Ishikawa (cell line): ENCODE measurements around the gene EEIG1.

Experiments used
- CEBPB ChIP-seq: IDR thresholded peaks from 2 replicates; pipeline ENCODE4 v1.6.1; 2012
- CREB1 ChIP-seq: IDR thresholded peaks from 2 replicates; pipeline ENCODE4 v1.6.1; 2012; ENCODE audit warnings: low read depth
- EGR1 ChIP-seq: IDR thresholded peaks from 2 replicates; pipeline ENCODE4 v1.6.1; 2012
- EP300 ChIP-seq: IDR thresholded peaks from 2 replicates; pipeline ENCODE4 v1.6.1; 2012; ENCODE audit warnings: borderline replicate concordance
- FOXM1 ChIP-seq: IDR thresholded peaks from 2 replicates; pipeline ENCODE4 v1.6.1; 2012; ENCODE audit warnings: low read depth, borderline replicate concordance
- NFIC ChIP-seq: IDR thresholded peaks from 2 replicates; pipeline ENCODE4 v1.6.1; 2012
- RAD21 ChIP-seq: IDR thresholded peaks from 2 replicates; pipeline ENCODE4 v1.6.1; 2012; ENCODE audit warnings: low read depth
- REST ChIP-seq: IDR thresholded peaks from 2 replicates; pipeline ENCODE4 v1.6.1; 2012; ENCODE audit warnings: low read depth, mild to moderate bottlenecking
- TAF1 ChIP-seq: IDR thresholded peaks from 2 replicates; pipeline ENCODE4 v1.6.1; 2012; ENCODE audit warnings: low read depth, mild to moderate bottlenecking
- TCF12 ChIP-seq: IDR thresholded peaks from 2 replicates; pipeline ENCODE4 v1.6.1; 2012; ENCODE audit warnings: low read depth
- TEAD4 ChIP-seq: IDR thresholded peaks from 2 replicates; pipeline ENCODE4 v1.6.1; 2012
- YY1 ChIP-seq: IDR thresholded peaks from 2 replicates; pipeline ENCODE4 v1.6.1; 2012; ENCODE audit warnings: low read depth
- ZBTB7A ChIP-seq: IDR thresholded peaks from 2 replicates; pipeline ENCODE4 v1.6.1; 2012; ENCODE audit warnings: low read depth
- TF ChIP-seq, protein P1 (sequence below): IDR thresholded peaks from 2 replicates; pipeline ENCODE4 v1.6.1; 2012
- TF ChIP-seq, protein P2 (sequence below): IDR thresholded peaks from 2 replicates; pipeline ENCODE4 v1.6.1; 2012

EEIG1 gene

DNA sequence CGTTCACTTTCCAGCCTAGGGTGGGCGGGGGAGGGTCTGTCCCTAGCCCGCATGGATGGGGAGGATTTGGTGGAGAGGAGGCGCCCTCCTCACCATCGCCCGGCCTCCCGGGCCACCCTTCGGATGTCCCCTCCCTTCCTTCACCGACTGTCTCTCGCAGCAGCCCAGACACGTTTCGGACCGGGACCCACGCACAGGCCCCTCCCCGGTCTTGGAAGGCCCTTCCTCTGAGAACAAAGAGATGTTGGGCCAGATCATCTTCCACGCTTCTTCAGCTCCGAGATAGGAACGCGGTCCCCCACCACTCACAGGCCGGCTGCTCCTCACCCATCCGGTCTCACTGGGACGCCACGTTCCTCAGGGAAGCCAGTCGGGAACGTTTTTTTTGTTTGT is 42.5 kb downstream of the EEIG1 start:
- TF ChIP-seq YY1 (no peak), REST (no peak), TEAD4 (no peak), EP300 (no peak), FOXM1 (no peak)
- TF ChIP-seq, protein P1, sequence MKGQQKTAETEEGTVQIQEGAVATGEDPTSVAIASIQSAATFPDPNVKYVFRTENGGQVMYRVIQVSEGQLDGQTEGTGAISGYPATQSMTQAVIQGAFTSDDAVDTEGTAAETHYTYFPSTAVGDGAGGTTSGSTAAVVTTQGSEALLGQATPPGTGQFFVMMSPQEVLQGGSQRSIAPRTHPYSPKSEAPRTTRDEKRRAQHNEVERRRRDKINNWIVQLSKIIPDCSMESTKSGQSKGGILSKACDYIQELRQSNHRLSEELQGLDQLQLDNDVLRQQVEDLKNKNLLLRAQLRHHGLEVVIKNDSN, result no peak

DNA sequence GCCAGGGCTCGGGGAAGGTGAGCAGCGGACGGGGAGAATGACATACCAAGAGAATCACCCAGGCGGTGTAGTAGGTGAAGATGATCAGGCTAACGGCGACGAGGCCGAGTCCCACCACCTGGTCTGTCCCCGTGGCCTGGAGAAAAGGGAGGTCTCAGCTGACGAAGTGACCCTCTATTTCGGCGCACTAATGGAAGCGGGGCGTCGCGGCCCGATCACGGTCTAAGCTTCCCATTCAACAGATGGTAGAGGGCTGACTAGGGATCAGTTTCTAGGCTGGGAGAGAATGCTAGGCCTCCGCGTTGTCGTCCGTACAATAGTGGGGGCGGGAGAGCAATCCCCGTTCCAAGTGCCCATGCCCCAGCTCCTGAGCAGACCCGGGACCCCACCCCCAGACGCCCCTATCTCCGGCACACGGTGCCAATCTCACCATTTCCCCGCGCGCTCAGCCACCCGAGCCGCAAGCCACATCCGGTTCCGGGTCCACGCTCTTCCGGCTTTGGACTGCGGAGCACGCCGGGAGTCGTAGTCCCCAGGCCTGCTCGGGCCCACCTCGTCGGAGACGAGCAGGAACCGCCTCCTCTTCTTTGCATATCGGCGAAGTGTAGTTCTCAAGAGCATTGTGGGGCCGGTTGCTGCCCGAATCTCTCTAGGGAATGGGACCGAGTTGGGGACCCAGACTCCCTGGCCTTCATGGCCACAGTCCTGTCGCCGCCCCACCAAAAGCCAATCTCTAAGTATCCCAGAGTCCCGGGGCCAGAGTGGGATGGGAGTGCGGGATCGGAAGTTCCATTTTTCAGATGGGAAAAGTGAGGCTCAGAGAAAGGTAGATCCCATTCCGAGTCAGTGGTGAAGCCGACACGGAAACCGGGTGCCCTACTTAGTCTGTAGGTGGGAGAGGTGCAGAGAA is 43.1 kb downstream of the EEIG1 start, which contains the start of gene DPM2:
Gene DPM2 (minus strand): TSS at position 467 of the 910 bp plus-strand sequence. CDS start 34 bp downstream, at position 433.
- TF ChIP-seq TAF1 (peak; percentile 70; the same call in 1 of the 2 replicates), ZBTB7A (peak; percentile 59; the same call in 1 of the 2 replicates), TCF12 (0 out of 2 replicates have a peak, but pooled peaks have one; percentile 18), CEBPB (no peak), TEAD4 (0 out of 2 replicates have a peak, but pooled peaks have one; percentile 18), CREB1 (peak; percentile 60; the same call in 1 of the 2 replicates), YY1 (0 out of 2 replicates have a peak, but pooled peaks have one; percentile 15)
- TF ChIP-seq, protein P2, sequence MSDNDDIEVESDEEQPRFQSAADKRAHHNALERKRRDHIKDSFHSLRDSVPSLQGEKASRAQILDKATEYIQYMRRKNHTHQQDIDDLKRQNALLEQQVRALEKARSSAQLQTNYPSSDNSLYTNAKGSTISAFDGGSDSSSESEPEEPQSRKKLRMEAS, result peak; percentile 82
- TF ChIP-seq, protein P1, result no peak

DNA sequence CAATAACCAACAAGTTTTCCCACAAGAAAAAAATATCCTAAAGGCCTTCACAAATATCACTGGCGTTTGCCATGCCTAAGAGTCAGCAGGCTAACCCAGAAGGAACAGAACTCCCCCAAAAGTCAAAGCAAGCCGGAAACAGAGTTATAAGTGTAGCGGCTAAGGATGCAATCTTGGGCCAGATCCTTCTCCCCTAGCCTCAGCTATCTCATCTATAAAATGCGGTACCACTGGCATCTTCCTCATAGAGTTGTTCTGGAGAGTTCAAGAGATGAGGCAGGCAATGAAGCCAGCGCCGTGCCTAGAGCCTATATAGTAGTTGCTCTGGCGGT is 43.8 kb downstream of the EEIG1 start:
- TF ChIP-seq YY1, result no peak
- no peak for TF ChIP-seq NFIC
- TF ChIP-seq, protein P2, result no peak
- no peak for TF ChIP-seq REST
- no peak for TF ChIP-seq RAD21

DNA sequence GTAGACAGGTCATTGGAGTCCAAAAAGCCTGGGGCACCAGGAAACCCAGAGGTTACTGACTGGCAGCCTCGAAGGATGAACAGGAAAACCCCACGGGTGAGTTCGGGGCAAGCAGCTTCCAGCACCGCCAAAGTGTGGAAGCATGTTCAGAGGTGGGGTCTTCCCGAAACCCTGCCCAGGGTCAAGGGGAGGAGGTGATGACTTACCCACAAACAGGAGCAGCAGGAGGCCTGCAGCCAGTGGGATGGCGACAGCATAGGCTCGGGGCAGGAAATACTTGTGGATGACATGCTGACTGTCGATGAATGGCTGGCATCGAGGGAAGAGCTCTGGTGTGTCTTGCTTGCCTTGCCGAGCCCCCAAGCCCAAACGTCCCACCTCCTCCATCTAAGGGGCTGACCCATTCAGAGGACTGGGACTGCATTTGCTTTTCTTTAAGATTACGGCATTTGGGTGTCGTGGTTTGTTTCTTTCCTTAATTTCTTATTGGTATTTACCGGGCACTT is 44.4 kb downstream of the EEIG1 start:
- no peak for TF ChIP-seq RAD21
- no peak for TF ChIP-seq TAF1
- TF ChIP-seq TEAD4, result no peak
- TF ChIP-seq EP300, result no peak
- no peak for TF ChIP-seq CREB1
- no peak for TF ChIP-seq EGR1
- no peak for TF ChIP-seq TCF12
- TF ChIP-seq FOXM1, result no peak
- TF ChIP-seq YY1, result no peak

GRCh38 chr9:127935765-127936221 is 45.0 kb downstream of the EEIG1 start:
- TF ChIP-seq EGR1, result no peak
- no peak for TF ChIP-seq TCF12

DNA sequence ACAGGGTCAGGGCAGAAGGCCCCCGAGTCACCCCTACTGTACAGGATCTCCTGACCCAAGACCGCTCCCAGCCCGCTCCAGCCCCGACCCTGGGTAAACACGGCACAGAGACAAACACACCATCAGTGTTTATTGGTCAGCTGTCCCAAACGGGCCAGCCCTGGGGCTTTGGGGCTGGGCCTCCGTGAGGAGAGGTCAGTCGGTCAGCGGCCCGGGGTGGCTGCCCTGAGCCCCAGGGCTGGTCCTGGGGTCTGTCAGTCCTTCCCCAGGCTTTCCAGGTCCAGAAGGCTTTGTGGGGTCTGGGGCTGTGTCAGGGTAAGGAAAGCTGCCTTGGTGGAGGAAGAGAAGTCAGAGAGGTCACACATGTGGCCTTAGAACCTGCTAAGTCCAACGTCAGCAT is 45.8 kb downstream of the EEIG1 start:
- no peak for TF ChIP-seq TEAD4
- TF ChIP-seq, protein P1, result no peak
- TF ChIP-seq CREB1, result no peak
- no peak for TF ChIP-seq REST
- TF ChIP-seq, protein P2, result no peak
- TF ChIP-seq YY1, result no peak
- no peak for TF ChIP-seq NFIC
- TF ChIP-seq EGR1, result no peak
- no peak for TF ChIP-seq TAF1
- TF ChIP-seq EP300, result no peak
- no peak for TF ChIP-seq CEBPB
- no peak for TF ChIP-seq ZBTB7A
- no peak for TF ChIP-seq TCF12
- TF ChIP-seq FOXM1, result no peak
- TF ChIP-seq RAD21, result no peak
